ENCODE data around the gene AFF3. TPM values are rescaled to one million over a fixed set of nuclear protein-coding genes. Genes with fewer than 3 reads are reported as not detected.
"Not testable (repeated sequence)": the region's sequence is repeated elsewhere in the genome, so short reads cannot be mapped to it uniquely, and the experiment has no call there.

AFF3 gene
- total and polyA plus RNA-seq, 10 of the 15 experiments (the other 5 are each of a cell fraction or from before 2014, with no cell fraction given), result 0.26 to 5.5 (median 3.0) TPM

DNA sequence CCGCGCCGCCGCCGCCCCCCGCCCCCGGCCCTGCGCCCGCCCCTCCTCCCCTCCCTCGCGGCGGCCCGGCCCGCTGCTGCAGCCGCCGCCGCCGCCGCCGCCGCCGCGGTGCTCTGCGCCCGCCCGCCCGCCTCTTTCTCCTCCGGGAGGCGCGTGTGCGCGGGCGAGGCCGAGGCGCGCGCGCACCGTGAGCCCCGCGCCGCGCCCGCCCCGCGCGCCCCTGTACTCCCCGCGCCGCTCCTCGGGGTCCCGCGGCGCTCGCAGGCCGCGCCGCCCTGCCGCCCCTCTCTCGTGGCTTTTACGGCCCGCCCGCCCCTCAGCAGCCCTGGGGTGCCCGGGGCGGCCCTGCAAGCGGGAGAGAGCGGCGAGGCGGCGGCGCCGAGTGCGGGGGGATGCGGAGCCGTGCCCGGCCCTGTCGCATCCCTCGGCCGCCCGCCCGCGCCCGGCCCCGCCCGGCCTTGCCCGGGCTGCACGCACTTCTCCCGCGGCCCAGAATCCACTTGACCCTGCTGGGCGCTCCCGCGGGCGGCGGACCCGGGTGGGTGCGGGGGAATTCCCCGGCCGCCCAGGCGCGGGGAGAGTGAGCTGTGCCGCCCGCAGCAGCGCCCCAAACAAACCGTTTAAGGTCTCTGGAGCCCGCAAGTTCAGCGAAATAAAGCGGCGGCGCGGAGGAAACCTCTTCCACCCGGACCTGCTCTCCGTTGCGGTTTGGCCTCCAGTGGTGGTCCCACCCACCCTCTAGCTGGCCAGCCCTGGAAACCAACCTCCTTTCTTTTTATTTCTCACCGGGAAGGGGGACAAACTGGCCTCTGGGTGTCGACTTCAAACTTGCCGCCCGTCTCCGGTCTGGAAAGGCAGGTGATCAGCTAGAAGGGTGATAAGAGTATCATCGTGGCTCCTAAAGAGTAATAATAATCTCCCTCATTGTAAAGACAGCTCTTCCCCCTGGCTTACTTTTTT is 37.4 kb downstream of the AFF3 start:
- FAIRE-seq (no peak), ATAC-seq (no peak), DNase-seq (ENCODE audit: low read depth, low spot score) (no peak)
- WGBS (ENCODE audit: insufficient coverage, insufficient replicate concordance, low lambda C conversion rate, missing lambda C conversion rate), result 3% methylated on average over 19 of the region's 119 CpGs
- RAD21 ChIA-PET (ENCODE audit: unreplicated experiment), result no interaction called here
- intact Hi-C loops (cut with micrococcal nuclease; ENCODE audit: unreplicated experiment) (no loop called here), in situ Hi-C loops (cut with MboI) (no loop called here)
- SMC1A ChIA-PET (ENCODE audit: uncharacterized antibody, unreplicated experiment), result no interaction called here
- Histone ChIP-seq H3K4me3 (no peak overlapping the region), H3K4me1 (ENCODE audit: control insufficient read depth, insufficient read depth, low read length) (no peaks in the 10 kb centered on the region), H3K9me3 (replicated peaks; ENCODE audit: control insufficient read depth, insufficient read depth, low read length) (no peaks in the 10 kb centered on the region), H3K4me2 (ENCODE audit: control insufficient read depth, insufficient read depth) (peak overlapping the region; percentile 55; the same call in 1 of the 2 replicates), H3K79me2 (ENCODE audit: control insufficient read depth, insufficient read depth, low read length) (no peaks in the 10 kb centered on the region), H2AFZ (ENCODE audit: control insufficient read depth, low read depth, low read length) (no peak overlapping the region), H3K27me3 (replicated peaks in 1 of 2; ENCODE audit: control insufficient read depth in 2 of 2, insufficient read depth in 2 of 2, low read length in 1 of 2) (peaks cover 0 to 9% of the 10 kb centered on the region in 2 experiments; a peak in 3 of 4 replicates), H3K27ac (ENCODE audit: control insufficient read depth, insufficient read depth) (no peak overlapping the region), H3K36me3 (ENCODE audit: control insufficient read depth in 2 of 2, insufficient read depth in 2 of 2, low read length in 1 of 2) (no peaks in the 10 kb centered on the region), H3K9ac (ENCODE audit: control insufficient read depth, insufficient read depth, low read length) (peak overlapping the region; percentile 22; the same call in 1 of the 2 replicates), H4K20me1 (ENCODE audit: control insufficient read depth, insufficient read depth) (no peaks in the 10 kb centered on the region)
- BruUV-seq (replicated peaks), result no TSS peak
- TF ChIP-seq ZNF622 (IDR thresholded peaks at IDR 0.05), result no peak
- TF ChIP-seq ETV6 (conservative IDR thresholded peaks at IDR 0.05 in 1 of 2, IDR thresholded peaks at IDR 0.05 in 1 of 2; ENCODE audit: borderline replicate concordance in 1 of 2, low read depth in 1 of 2), result no peak
- TF ChIP-seq CHD2 (IDR thresholded peaks at IDR 0.05; ENCODE audit: borderline replicate concordance, low read depth, low read length), result no peak
- TF ChIP-seq SUZ12 (IDR thresholded peaks at IDR 0.05; ENCODE audit: unreplicated experiment), result peak; percentile 99
- no peak for TF ChIP-seq CBX3 (IDR thresholded peaks at IDR 0.05; ENCODE audit: borderline replicate concordance, low read depth)
- CTCF ChIA-PET, result no interaction called here
- POLR2A ChIA-PET, result no interaction called here

DNA sequence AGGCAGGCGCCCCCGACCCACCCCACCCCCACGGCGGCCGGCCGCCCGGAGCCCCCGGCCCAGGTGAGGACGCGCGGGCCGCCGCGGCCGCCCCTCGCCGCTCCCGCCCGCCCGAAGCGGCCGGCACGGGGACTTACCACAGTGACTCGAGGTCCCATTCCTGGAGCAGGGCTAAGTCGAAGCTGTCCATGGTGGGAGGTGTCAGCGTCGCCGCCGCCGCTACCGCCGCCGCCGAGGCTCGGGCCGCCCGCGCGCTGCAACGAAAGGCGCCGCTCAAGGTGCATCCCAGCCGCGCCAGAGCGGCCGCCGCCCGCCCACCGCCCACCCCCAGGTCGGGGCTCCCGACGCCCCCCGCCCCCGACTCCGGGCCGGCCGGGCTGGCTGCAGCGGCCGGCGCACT is 38.1 kb downstream of the AFF3 start:
- RAD21 ChIA-PET (ENCODE audit: unreplicated experiment); H3K36me3 ChIP-seq (ENCODE audit: control insufficient read depth in 2 of 2, insufficient read depth in 2 of 2, low read length in 1 of 2); H3K9ac ChIP-seq (ENCODE audit: control insufficient read depth, insufficient read depth, low read length); DNase-seq (ENCODE audit: low read depth, low spot score); POLR2A ChIA-PET; H2AFZ ChIP-seq (ENCODE audit: control insufficient read depth, low read depth, low read length); intact Hi-C loops (cut with micrococcal nuclease; ENCODE audit: unreplicated experiment); FAIRE-seq; H3K9me3 ChIP-seq (replicated peaks; ENCODE audit: control insufficient read depth, insufficient read depth, low read length); BruUV-seq (replicated peaks); SMC1A ChIA-PET (ENCODE audit: uncharacterized antibody, unreplicated experiment); H3K27me3 ChIP-seq (replicated peaks in 1 of 2; ENCODE audit: control insufficient read depth in 2 of 2, insufficient read depth in 2 of 2, low read length in 1 of 2); H3K4me1 ChIP-seq (ENCODE audit: control insufficient read depth, insufficient read depth, low read length); H3K4me2 ChIP-seq (ENCODE audit: control insufficient read depth, insufficient read depth); H4K20me1 ChIP-seq (ENCODE audit: control insufficient read depth, insufficient read depth); in situ Hi-C loops (cut with MboI); H3K4me3 ChIP-seq; CTCF ChIA-PET; H3K27ac ChIP-seq (ENCODE audit: control insufficient read depth, insufficient read depth); H3K79me2 ChIP-seq (ENCODE audit: control insufficient read depth, insufficient read depth, low read length): not testable (repeated sequence)
- ATAC-seq, result peak; percentile 21; the same call in 2 of the 3 replicates
- no CpG with 5 or more reads among the region's 60 CpGs for WGBS (ENCODE audit: insufficient coverage, insufficient replicate concordance, low lambda C conversion rate, missing lambda C conversion rate)

DNA sequence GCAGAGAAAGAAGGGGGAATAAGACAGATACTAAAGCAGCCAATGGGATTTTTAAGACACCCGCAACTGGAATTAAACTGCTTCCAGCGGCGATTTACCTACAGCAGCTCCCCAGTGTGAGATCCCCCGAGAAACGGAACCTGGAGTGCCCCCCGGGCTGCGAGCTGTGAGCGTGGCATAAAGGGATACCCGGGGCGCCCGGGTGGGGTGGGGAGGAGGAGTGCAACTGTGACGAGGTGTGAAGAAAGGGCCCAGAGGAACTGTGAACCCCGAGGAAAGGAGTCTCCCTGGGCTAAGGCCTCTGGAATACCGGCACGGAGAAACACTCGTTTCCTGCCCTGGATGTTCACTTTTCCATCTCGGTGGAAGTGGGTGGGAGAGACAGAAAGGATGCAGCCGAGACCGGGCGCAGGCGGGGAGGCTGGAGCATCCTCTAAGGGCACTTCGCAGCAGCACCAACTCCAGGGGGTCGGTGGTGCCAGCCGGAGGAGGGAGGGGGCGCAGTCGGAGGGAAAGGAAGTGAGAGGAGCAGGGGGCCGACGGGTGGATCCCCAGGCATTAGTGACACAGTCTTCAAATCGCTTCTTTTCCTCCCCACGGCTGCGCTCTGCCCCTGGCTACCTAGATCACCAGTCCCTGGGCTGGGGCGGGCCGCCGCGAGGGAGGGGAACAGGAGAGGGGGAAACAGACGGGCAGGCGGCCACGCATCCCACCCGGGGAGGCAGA is 38.7 kb downstream of the AFF3 start:
- SMC1A ChIA-PET (ENCODE audit: uncharacterized antibody, unreplicated experiment); H3K9ac ChIP-seq (ENCODE audit: control insufficient read depth, insufficient read depth, low read length); H3K4me1 ChIP-seq (ENCODE audit: control insufficient read depth, insufficient read depth, low read length); intact Hi-C loops (cut with micrococcal nuclease; ENCODE audit: unreplicated experiment); H3K27ac ChIP-seq (ENCODE audit: control insufficient read depth, insufficient read depth); H3K79me2 ChIP-seq (ENCODE audit: control insufficient read depth, insufficient read depth, low read length); DNase-seq (ENCODE audit: low read depth, low spot score); H3K4me3 ChIP-seq; H3K9me3 ChIP-seq (replicated peaks; ENCODE audit: control insufficient read depth, insufficient read depth, low read length); POLR2A ChIA-PET; H3K27me3 ChIP-seq (replicated peaks in 1 of 2; ENCODE audit: control insufficient read depth in 2 of 2, insufficient read depth in 2 of 2, low read length in 1 of 2); in situ Hi-C loops (cut with MboI); H3K4me2 ChIP-seq (ENCODE audit: control insufficient read depth, insufficient read depth); H3K36me3 ChIP-seq (ENCODE audit: control insufficient read depth in 2 of 2, insufficient read depth in 2 of 2, low read length in 1 of 2); RAD21 ChIA-PET (ENCODE audit: unreplicated experiment); BruUV-seq (replicated peaks); H2AFZ ChIP-seq (ENCODE audit: control insufficient read depth, low read depth, low read length); CTCF ChIA-PET; H4K20me1 ChIP-seq (ENCODE audit: control insufficient read depth, insufficient read depth); FAIRE-seq: not testable (repeated sequence)
- ATAC-seq, result peak; percentile 50
- 20% methylated on average over 13 of the region's 39 CpGs for WGBS (ENCODE audit: insufficient coverage, insufficient replicate concordance, low lambda C conversion rate, missing lambda C conversion rate)

Measured in GM12878 (cell line).